NCI-H345 (cell line): Measurements from ENCODE around the gene CFAP74.

ENCODE experiments used
- DNase-seq: peaks from one replicate; lab custom pipeline; 2025; lab: John Stamatoyannopoulos, UW

CFAP74 gene

GRCh38 chr1:1916851-1917251 lies 86.7 kb downstream of the CFAP74 start:
- no peak for DNase-seq

DNA sequence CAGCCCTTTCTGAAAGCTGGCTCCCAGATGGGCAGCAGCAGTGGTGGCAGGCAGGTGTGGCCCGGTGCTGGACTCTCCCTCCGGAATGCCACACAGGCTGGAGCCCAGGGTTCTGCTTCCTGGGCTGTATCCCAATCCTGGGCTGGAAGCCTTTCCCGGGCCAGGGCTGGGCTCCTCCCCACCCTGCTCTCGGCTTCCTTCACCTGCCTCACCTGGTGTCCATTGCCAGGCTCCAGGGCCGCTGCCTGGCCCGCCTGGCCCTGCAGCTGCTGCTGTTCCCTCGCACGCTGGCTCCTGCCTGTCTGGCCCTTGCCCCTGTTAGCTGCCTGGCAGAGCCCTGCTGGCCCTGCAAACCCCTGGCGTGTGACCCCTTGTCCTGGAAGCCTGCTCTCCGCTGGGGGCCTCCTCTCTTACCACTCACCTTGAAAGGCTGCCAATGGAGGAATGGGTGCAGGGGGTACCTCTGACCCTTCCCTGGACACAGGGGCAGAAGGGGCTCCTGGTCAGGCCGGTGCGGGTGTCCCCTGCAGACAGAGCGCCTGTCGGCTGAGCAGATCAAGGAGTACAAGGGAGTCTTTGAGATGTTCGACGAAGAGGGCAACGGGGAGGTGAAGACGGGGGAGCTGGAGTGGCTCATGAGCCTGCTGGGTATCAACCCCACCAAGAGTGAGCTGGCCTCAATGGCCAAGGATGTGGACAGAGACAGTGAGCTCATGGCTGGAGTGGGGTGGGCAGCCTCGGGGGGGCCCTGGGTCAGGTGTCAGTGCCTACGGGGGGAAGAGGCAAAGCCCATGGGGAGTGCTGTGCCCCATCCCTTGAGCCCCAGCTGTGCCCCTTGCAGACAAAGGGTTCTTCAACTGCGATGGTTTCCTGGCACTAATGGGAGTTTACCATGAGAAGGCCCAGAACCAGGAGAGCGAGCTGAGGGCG lies 87.4 kb downstream of the CFAP74 start:
- DNase-seq = no peak

DNA sequence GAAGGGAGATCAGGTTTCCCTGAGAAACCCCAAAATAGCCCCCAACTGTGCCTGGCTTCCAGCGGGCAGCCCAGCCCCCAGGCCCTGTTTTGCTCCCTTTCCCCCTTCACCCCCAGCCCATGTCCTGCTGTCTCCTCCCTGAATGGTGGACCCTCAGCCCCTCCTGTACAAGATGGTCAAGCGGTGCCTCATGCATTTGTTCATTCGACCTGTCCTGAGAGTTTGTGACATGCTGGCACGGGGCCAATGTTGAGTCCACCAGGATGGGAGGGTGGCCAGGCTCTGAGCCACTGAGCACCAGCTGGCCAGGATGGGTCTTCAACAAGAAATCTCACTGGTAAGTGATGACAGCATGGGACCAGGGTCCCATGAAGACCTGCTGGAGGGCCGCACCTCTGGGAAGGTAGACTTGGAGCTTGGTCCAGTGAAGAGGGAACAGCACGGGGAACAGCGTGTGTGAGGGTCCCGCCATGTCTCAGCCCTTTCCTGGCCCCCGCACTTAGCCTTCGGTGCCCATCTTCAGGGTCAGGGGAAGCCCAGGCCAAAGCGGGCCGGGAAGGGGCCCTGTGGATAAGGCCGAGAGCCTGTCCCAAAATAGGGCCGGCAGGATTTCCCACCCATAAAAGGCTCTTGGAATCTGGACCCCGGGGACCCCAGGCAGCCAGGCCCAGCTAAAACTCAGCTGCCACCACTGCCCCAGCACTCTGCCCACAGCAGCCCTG lies 88.5 kb downstream of the CFAP74 start, which contains the start of gene CALML6:
Gene CALML6, plus strand, starts transcription at position 290 of the 722 bp plus-strand sequence. Its CDS starts 21 bp downstream, at position 311.
- DNase-seq = no peak

GRCh38 chr1:1914101-1914970 lies 89.2 kb downstream of the CFAP74 start:
- no peak for DNase-seq

DNA sequence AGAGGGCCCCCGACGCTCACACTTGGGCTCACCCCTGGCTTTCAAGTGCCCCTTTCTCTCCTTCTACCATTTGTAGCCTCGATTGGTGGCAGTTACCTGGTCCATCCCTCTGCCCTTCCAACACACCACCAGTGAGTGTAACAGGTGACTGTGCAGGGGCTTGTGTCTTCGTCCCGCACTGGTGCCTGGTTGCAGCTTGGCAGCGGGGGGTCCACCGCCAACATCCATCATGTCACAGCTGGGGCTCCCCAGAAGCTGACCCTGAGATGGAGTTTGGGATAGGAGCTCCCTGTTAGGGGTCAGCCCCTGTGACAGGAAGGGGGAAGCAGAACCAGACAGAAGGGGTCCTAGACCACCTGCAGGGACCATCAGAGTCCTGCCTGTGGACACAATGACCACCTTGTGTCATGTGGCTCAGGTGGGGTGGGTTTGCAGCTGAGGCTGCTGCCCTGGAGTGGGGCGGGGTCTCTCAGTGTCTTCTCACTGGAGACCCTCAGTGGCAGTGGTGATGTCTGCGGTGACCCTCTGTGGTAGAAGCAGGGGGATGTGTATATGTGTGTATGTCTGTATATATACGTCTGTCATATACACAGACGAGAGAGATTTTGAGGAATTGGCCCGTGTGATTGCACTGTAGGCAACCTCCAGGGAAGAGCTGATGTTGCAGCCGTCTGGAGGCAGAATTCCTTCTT lies 92.1 kb downstream of the CFAP74 start:
- DNase-seq = no peak

DNA sequence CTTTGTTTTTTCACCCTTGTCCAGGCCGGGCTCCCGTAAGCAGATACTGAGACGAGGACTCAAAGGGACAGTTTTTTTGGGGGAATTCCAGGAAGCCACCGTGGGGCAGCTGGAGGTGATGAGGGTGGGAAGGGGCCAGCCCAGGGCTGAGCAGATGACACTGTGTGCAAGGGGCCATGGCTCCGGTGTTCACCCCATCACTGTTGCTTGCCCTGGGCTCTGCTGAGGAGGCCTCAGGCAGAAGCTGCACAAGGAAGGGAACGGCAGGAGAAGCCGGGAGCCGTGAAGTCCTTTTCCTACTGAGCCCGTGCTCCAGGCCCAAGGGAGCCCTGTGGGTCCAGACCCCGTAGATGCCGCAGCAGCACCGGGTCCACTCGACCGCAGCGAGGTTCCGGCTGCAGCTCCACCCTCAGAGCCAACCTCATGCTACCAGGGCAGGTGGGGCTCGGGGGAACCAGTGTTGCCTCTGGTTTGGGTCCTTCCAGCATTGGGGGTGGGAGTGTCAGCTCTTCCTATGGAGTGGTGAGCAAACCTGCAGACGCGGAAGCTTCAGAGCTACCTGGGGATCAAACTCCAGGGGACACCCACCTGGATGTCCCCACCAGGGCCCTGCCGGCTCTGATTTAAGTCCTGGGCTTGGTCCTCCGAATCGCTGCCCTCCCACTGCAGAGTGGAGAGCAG lies 92.8 kb downstream of the CFAP74 start:
- DNase-seq = no peak

GRCh38 chr1:1910033-1910465 lies 93.5 kb downstream of the CFAP74 start:
- no peak for DNase-seq

GRCh38 chr1:1908506-1908791 lies 95.1 kb downstream of the CFAP74 start:
- no peak for DNase-seq

DNA sequence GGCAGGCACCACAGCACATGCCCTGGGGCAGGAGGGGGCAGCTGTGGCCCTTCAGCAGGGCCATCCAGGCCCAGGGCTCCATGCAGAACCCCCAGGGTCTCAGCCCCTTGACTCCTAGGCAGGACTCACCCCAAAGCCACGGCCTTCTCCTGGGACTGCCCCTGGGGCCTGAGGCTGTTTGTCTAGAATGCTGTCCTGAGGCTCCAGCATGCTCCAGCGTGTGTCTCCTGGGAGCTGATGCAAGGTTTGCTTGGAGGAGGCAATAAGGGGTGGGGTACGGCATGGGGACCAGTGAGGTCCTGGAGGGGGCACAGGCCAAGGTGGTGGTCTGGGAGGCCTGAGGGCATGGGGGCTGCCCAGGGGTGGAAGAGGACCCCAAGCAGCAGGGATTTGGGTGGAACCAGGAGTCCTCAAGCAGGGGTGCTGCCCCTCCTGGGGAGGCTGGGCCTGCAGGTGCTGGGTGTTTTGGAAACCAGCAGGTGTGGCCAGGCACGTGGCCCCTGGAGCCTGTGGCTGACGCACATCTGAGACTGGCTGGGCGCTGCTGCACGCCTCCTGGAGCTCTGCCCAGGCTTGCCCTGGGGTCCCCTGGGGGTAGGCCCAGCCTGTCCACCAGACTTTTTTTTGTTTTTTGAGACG lies 96.4 kb downstream of the CFAP74 start:
- DNase-seq = peak; percentile 96

- peak; percentile 68 for DNase-seq
Measured at GRCh38 chr1:1906185-1907097, 97.1 kb downstream of the CFAP74 start.

GRCh38 chr1:1903224-1903623 lies 100.4 kb downstream of the CFAP74 start:
- DNase-seq = no peak

DNA sequence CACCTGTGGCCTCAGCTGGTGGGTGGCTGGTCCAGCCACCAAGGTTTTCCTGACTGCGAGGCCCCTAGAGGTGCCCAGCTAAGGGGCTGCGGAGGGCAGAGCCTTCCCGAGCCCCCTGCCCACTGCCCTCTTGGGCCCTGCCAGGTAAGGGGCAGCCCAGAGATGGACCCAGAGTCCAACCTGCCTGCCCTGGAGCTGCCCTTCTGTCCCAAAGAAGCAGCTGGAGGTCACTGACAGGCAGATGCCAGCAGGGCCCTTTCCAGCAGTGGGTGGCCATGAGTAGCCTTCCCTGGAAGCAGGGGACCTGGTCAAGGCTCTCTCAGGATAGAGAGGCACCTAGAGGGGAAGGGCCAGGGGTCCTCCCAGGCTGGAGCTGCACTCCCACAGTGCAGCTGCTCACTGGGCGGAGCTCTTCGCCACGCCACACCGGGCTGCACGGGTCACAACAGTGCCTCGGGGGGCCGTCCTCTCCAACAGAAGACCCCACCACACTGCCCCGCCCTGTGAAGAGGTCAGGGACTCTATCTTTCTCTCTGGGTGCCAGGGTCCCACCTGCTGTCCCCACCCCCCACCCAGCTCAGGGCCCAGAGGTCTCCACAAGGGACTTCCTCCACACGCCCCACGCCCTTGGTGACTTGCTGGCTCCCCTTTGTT lies 101.8 kb downstream of the CFAP74 start:
- no peak for DNase-seq

GRCh38 chr1:1900883-1901640 lies 102.5 kb downstream of the CFAP74 start:
- no peak for DNase-seq

DNA sequence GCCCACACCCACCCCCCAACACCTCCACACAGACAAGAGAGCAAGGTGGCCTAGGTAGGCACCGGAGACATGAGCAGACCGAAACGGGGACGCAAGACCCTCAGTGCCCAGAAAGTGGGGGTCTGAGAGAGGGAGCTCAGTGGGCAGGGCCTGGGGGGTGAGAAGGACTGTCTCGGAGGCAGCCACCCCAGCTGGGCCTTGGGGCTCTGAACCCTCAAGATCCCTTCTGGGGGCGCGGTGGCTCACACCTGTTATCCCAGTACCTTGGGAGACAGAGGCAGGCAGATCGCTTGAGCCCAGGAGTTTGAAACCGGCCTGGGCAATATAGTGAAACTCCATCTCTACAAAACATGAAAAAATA lies 103.6 kb downstream of the CFAP74 start:
- no peak for DNase-seq

DNA sequence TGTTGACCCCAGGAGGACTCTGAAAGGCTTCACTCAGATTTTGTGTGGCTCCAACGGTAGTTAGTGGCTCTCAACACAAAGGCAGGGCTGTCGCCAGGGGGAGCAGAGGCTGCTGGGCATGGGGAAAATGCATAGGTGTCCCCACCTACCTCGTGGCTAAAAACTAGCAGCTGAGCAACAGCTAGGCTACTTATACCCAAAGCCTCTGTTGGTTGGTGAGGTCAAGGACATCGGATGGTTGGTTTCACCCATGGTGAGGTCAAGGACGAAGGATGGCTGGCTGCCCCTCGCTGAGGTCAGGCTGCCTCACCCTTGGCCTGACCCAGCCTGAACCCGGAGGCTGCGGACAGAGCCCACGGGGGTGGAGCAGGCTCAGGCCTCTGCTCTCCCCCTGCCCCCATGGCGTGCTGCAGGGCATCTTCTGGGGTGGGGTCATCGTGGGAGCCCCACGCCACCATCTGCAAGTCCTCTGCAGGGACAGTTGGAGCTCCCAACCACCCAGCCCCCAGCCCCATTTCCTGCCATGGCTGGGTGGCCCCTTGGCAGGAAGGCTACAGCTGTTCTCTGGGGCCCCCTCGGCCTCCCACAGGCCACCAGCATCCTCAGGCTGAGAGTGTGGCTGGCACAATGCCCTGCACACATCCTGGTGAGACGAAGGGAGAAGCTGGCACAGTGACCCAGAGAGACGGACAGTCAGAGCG lies 104.2 kb downstream of the CFAP74 start:
- no peak for DNase-seq

- no peak for DNase-seq
Measured at GRCh38 chr1:1898246-1898933, 105.2 kb downstream of the CFAP74 start.
